ENCODE data around the gene SLC29A2. TPM values are rescaled to one million over a fixed set of nuclear protein-coding genes. Genes with fewer than 3 reads are reported as not detected.
A peak's percentile ranks its signal among the peaks of the same experiment; 100 is the strongest.

SLC29A2 gene
- total and polyA plus RNA-seq, 3 donors from 2014 or later = 1.2 to 3.1 (median 1.6) TPM

- H3K27me3 ChIP-seq = no peaks in the 10 kb centered on the region
- no peak for TF ChIP-seq POLR2A (IDR thresholded peaks at IDR 0.05)
- no peak for TF ChIP-seq CTCF (IDR thresholded peaks at IDR 0.05)
- H3K27ac ChIP-seq = no peak overlapping the region
- peaks cover 14% of the 10 kb centered on the region for H3K4me1 ChIP-seq
- no peak for DNase-seq
- no peaks in the 10 kb centered on the region for H3K36me3 ChIP-seq (ENCODE audit: low read depth, missing control alignments)
- intact Hi-C loops (cut with DNase I; ENCODE audit: low total_unique reads) = no loop called here
- 72 to 86% methylated on average over 8 to 16 of the region's 17 CpGs for WGBS, 2 donors
- H3K4me3 ChIP-seq = no peak overlapping the region
- H3K9me3 ChIP-seq = no peaks in the 10 kb centered on the region
These were observed 33.0 kb downstream of the SLC29A2 start for GRCh38 chr11:66338276-66339161.

DNA sequence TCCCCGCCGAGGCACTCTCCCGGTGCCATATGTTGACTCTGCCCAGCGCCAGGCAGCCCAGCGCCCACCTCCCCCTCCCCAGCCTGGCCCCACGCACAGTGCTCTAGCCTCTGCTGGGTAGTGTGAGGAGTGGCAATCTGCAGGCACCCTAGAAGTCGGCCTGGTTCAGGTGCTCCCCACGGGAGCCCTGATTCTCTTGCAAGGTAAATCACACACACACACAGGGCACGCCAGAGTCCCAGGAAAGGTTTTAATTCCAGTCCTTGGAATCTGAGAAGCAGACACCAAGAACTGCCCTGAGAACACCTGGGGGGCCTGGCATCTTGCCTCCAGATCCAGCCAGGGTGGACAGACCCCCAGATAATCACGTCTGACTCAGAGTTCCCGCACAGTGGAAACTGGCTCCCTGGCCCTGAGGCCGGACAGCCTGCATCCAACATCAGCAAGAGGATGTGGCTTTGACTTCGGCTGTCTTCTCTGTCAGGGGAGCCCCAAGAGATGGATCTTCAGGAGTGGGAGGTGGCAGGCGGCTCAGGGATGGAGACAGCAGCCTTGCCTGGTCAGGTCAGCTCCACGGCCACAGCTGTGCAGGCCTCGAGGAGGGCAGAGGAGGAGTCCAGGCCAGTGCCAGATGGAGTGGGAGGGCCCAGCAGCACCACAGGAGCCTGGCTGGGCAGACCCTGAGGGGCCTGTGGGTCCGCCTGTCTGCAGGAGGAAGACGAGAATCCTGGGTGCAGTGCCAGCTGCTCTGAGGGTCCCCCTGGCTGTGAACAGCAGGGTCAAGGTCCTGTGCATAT lies 34.3 kb downstream of the SLC29A2 start:
- TF ChIP-seq CTCF (IDR thresholded peaks at IDR 0.05) (no peak), POLR2A (IDR thresholded peaks at IDR 0.05) (no peak)
- H3K36me3 ChIP-seq (ENCODE audit: low read depth, missing control alignments) = no peaks in the 10 kb centered on the region
- intact Hi-C loops (cut with DNase I; ENCODE audit: low total_unique reads) = no loop called here
- no peak overlapping the region for H3K4me3 ChIP-seq
- peaks cover 14% of the 10 kb centered on the region for H3K4me1 ChIP-seq
- H3K9me3 ChIP-seq = no peaks in the 10 kb centered on the region
- DNase-seq = no peak
- no peak overlapping the region for H3K27ac ChIP-seq
- H3K27me3 ChIP-seq = no peaks in the 10 kb centered on the region
- 50 to 61% methylated on average over 13 to 18 of the region's 18 CpGs for WGBS, 2 donors

GRCh38 chr11:66336234-66337102 lies 35.1 kb downstream of the SLC29A2 start, which contains the start of gene RIN1:
Gene RIN1 (minus strand): TSS chr11:66336434. CDS start chr11:66336402, 32 bp downstream.
- TF ChIP-seq POLR2A (IDR thresholded peaks at IDR 0.05) (no peak), CTCF (IDR thresholded peaks at IDR 0.05) (peak; percentile 26 to 37 (median 28))
- intact Hi-C loops (cut with DNase I; ENCODE audit: low total_unique reads) = no loop called here
- no peaks in the 10 kb centered on the region for H3K9me3 ChIP-seq
- H3K27me3 ChIP-seq = no peaks in the 10 kb centered on the region
- H3K36me3 ChIP-seq (ENCODE audit: low read depth, missing control alignments) = no peaks in the 10 kb centered on the region
- H3K4me1 ChIP-seq = peaks cover 14% of the 10 kb centered on the region
- no peak for DNase-seq
- H3K27ac ChIP-seq = no peak within 1 kb of the TSS
- peak within 1 kb of the TSS; percentile 21 to 39 for H3K4me3 ChIP-seq
- WGBS, 2 donors = 28 to 39% methylated on average over 17 to 22 of the region's 22 CpGs

DNA sequence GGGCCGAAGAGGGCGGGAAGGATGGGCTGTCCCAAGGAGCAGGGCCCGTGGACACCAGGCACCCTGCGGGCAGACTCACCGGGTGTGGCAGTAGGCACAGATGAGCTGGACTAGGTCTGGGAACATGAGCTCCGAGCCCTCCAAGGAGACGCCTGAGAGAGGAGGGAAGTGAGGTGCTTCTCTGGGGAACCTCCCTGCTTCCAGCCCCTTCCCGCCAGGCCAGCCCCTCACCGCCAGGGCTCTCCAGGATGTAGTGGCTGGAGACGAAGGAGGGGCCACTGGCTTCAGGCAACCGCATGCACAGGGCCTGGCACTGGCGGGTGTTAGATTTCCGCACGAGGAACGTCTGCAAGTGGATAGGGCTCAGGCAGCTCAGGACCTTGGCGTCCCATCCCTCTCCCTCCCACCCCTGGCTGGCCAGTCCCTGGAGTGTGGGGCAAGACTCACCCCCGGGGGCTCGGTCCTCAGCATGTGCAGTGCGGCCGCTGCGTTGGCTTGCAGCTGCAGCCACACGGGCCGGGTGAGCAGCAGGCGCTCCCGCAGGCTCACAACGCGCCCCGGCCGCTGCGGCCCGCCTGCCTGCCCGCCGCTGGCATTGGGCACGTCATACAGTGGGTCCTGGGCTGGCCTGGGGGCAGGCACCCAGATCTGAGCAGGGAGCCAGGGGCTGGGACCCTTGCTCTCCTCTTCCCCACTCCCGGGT lies 35.9 kb downstream of the SLC29A2 start:
- Histone ChIP-seq H3K4me1 (peaks cover 14% of the 10 kb centered on the region), H3K4me3 (peak overlapping the region; percentile 21 to 39), H3K27ac (no peak overlapping the region), H3K9me3 (no peaks in the 10 kb centered on the region), H3K36me3 (ENCODE audit: low read depth, missing control alignments) (no peaks in the 10 kb centered on the region), H3K27me3 (no peaks in the 10 kb centered on the region)
- TF ChIP-seq POLR2A (IDR thresholded peaks at IDR 0.05) (no peak), CTCF (IDR thresholded peaks at IDR 0.05) (no peak)
- WGBS, 2 donors = 26 to 32% methylated on average over 6 to 35 of the region's 35 CpGs
- DNase-seq = no peak
- intact Hi-C loops (cut with DNase I; ENCODE audit: low total_unique reads) = no loop called here
